ENCODE measurements around the gene DSEL.
A peak's percentile ranks its signal among the peaks of the same experiment; 100 is the strongest.

The DSEL gene

DNA sequence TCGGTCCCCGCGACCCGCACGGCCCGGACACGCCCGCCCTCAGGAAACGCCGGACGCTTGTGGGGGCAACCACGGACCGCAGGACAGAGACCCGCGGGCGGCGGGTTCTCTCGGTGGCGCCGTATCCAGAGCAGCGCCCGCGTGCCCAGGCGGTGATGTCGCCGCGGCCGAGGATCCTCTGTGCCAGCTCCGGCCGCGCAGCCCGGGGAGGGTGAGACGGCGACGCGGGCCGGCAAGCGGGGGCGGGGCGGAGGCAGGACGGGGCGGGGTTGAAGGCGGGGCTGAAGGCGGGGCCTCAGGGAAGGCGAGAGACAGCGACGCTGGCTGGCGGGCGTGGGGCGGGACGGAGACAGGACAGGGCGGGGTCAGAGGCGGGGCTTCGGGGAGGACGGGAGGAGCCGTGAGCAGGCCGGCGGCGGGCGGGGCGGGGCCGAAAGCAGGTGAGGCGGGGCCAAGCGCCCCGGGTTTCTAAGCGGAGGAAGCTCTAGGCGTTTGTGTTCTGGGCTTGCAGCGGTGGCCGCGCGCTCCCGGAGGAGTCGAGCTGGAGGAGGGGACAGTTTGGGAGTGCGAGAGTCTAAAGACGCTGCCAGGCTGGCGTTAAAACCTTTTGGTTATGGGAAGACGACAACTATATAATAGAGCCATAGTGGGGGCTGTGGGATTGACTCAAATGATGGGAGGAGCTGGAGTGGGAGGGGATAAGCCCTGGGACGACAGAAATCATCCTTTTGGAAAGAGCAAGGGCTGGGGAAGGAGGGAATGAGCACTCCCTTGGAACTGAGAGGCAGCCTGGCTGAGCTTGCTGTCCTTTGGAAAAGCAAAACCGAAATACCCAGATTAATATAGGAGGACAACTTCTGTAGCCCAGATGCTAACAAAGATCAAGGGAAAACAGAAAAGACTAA lies at the start of gene DSEL:
Gene DSEL (minus strand): TSS at position 182 of the 905 bp plus-strand sequence. CDS start 2,112 bp downstream, outside the sequence.
- DNase-seq: peak; percentile 99

DNA sequence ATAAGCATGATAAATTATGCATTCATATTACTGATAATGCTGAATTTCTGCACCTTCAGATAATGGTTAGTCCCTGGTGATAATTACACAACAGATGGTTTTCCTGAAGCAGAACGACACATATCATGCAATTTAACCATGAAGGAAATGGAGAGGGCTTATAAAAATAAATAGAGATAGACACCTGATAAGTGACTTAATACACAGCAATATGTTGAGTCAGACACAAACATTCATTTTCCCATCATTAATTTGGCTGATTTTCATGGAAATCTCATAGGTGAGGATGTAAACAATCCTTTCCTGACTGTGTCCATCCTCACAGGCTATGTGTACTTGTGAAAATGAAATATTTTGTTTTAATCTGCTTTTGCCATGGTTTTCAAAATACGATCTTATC lies 36.9 kb upstream of the DSEL start:
- no peak for DNase-seq

GRCh38 chr18:67550872-67551520 lies 34.5 kb upstream of the DSEL start:
- DNase-seq: no peak

DNA sequence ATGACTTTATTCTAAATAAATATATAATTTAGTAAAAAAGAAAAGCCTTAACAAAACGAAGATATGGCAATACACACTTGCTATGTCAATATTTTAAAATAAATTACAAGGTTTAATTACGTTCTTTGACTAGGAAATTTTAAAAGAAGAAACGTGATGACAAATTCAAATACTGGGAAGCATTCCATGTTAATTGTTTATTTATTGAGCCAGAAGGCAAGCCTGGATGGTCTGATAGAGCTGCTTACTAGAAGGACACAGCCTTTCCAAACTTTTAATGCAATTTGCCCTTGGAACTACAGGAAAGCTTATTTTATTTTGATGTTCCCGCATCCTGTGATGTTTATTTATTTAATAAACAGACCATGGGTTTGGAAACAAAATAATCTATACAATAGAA lies 33.4 kb upstream of the DSEL start:
- DNase-seq: no peak

GRCh38 chr18:67545681-67546080 lies 29.2 kb upstream of the DSEL start:
- no peak for DNase-seq

GRCh38 chr18:67540559-67540958 lies 24.0 kb upstream of the DSEL start:
- no peak for DNase-seq

DNA sequence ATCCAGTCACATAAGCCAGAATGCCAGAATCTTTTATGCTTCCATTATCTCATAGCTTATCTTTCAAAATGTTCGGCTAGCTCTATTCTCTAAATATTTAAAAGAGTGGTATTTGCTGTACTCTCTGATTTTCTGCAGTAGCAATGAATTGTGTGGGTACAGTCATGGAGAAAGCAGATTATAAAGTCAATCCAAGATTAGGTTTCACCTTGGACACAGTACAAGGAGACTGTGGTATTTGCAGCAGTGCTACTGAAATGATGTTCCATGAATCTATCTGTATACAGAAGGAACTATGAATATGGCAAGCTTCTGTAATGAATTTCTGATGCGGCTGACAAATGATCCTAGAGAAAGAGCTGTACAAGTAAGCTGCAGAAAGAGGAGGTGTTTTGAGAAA lies 15.4 kb upstream of the DSEL start:
- no peak for DNase-seq

- no peak for DNase-seq
Observed at GRCh38 chr18:67525328-67526099, 9.0 kb upstream of the DSEL start.

- no peak for DNase-seq
Observed at GRCh38 chr18:67520351-67520921, 3.9 kb upstream of the DSEL start.

DNA sequence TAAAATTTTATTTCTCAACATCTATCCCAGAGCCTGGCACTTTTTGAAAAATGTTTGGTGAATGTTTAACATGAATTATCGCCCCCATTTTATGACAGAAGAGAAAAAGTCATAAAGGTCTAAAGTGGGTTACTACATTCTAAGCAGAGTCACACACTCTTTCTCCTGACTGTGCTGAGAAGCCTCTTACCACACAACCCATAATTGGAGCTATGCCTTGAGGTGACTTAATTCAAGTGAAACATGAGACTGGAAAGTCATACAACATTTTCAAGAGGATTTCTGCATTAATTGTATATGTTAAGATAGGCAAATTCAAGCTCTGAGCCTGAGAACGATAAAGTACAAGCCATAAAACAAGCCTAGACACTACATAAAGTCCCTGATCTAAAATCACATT lies 3.1 kb upstream of the DSEL start:
- DNase-seq: no peak

DNA sequence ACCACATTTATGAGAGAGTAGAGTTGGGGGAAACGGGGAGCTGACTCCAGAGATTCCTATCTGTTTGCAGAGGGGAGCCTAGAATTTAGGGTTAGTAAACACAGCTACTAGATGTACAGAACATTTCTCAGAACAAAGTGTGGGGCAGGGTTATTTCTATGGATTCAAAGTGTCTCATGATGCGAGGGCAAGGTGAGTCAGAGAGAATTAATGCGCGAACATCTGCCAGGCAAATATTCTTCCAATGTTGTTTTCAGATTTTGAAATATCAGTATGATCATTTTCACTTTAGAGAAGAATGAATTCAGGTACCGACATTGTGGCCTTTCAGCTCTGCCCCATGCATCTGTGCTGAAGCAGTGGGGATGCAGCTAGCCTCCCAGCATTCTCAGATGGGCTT lies 2.0 kb upstream of the DSEL start:
- DNase-seq: no peak

DNA sequence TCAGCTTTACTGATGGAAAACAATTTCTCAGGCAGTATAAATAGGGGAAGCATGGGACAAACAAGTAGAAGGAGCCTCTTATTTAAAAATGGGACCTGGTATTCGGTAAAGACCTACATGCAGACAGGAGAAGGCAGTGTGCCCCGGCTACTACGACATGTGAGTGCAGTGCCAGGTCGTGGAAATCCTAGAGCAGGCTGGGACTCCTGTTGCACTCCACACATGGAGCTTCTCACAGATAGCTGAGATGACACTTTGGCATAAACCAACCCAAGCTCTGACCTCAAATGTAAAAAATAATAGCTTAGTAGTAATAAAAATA lies 885 bp upstream of the DSEL start:
- peak; percentile 4 to 20 for DNase-seq

GRCh38 chr18:67515942-67516538 lies 480 bp downstream of the DSEL start:
- DNase-seq: peak; percentile 62 to 63

DNA sequence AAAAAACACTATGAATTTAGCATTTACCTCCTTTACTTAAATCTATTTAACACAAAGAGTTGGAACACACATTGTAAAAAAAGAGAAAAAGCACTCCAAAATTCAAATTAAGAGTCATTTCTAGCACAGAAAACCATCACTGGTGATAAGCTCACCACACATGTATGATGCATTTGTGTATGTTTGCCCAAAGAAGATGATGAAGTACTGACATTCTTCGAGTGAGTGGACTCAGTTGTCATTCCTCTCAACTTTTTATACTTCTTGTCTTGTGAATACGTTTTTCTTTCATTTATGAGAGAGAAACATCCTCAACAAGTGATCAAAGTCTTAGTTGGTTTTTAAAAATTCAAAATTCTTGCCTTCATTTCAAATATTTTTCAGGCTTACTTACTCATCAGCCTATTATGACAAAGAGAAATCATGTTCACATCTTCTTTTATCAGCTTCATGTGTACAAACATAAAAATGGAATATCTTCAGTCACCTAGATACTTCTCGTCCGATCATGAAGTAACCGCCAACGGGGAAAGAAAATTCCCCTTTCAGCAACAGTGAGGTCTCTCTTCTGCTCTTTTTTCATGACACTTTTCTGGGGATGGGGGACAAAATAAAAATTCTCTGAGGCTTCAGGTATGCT lies 1.5 kb downstream of the DSEL start:
- DNase-seq: no peak

- DNase-seq: no peak
Observed at GRCh38 chr18:67514465-67514864, 2.1 kb downstream of the DSEL start.

DNA sequence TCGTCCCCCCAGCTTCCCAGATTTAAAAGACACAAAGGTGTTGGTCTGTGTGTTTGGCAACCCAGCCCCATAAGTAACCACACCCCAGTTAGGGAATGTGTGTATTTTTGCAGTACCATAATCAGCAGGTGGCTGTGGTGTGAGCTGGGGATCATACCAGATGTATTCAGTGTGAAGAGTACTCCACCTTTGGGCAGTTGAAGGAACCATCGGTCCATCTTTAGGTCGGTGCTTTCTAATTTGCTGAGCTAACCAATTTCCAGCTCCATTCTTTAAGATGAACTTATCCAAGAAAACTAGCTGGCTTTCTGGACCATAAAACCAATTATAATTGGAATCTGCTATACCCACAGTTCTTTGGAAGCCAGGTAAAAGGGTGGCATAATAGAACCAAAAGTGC lies 3.2 kb downstream of the DSEL start:
- no peak for DNase-seq

DNA sequence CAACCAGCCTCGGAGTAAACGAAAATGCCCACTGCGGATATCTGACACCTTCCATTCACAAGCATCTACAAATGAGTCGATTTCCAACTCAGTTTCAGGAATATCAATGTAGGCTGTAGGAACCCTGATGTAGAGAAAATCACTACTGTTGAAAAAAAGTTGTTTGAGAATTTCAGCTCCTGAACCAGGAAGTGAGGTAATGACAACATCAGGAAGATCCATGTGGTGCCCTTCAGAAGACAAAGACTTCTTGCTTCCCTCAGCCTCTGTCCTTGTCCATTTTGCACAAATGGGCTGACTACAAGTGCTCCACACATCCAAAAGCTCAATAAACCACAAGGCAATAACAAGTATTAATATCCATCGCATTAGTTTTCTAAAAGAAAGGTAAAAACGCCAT lies 4.7 kb downstream of the DSEL start:
- no peak for DNase-seq

GRCh38 chr18:67510831-67511230 lies 5.7 kb downstream of the DSEL start:
- no peak for DNase-seq

GRCh38 chr18:67509741-67510391 lies 6.7 kb downstream of the DSEL start:
- no peak for DNase-seq

DNA sequence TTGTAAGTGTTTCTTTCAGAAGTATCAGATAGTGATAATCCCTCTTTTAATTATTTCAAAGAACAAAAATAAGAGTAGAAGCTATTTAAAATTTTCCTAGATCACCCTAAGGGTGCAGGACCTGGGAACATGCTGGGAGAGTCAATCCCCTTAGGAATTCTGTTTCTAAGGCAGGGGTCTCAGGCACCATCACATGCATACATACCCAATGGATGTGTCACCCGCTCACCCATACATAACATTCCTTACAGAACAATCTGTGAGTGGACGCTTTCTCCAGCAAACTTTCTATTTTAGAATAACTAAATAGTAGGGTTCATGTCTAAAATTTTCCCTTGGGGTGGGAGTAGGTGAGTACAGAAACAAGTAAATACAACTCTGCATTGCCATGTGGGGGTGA lies 8.4 kb downstream of the DSEL start:
- DNase-seq: no peak

GRCh38 chr18:67504739-67505138 lies 11.8 kb downstream of the DSEL start:
- DNase-seq: no peak
